HL-60 (cell line): ENCODE data around the gene CISD1.
A peak's percentile ranks its signal among the peaks of the same experiment; 100 is the strongest.

Experiments used
- DNase-seq, 2 experiments: peaks; one replicate each; pipeline ENCODE4 v3.0.0-alpha.2; 2010 to 2020; ENCODE audit warnings: low read depth in 1 of 2, low spot score in 1 of 2
- H3K27ac ChIP-seq: fragments of 250-450 bp; sonication (Bioruptor Pico); replicated peaks from 2 replicates; pipeline ENCODE4 v1.5.1; 2020; ENCODE audit warnings: mild to moderate bottlenecking, moderate library complexity
- H3K27me3 ChIP-seq: fragments of 250-450 bp; sonication (Bioruptor Pico); 2 replicates; pipeline ENCODE4 v1.5.1; 2021; ENCODE audit warnings: mild to moderate bottlenecking, moderate library complexity; ENCODE audit not compliant: insufficient read depth, poor library complexity, severe bottlenecking
- H3K4me3 ChIP-seq: replicated peaks from 2 replicates; pipeline ENCODE4 v1.5.1; 2011; ENCODE audit warnings: mild to moderate bottlenecking, control low read depth, low read length; ENCODE audit not compliant: insufficient read depth
- GABPA ChIP-seq: IDR thresholded peaks from 2 replicates; pipeline ENCODE4 v1.6.1; 2012; ENCODE audit warnings: low read depth
- SPI1 ChIP-seq: IDR thresholded peaks from 2 replicates; pipeline ENCODE4 v1.6.1; 2012; ENCODE audit warnings: low read depth, mild to moderate bottlenecking, borderline replicate concordance
- TF ChIP-seq, protein P1 (sequence below): IDR thresholded peaks from 2 replicates; pipeline ENCODE4 v1.6.1; 2012; ENCODE audit warnings: low read depth; ENCODE audit not compliant: insufficient replicate concordance
- TF ChIP-seq, protein P2 (sequence below): IDR thresholded peaks from one replicate; pipeline ENCODE4 v1.5.1; 2011; ENCODE audit warnings: low read length, control low read depth, inconsistent platforms; ENCODE audit not compliant: insufficient read depth

CISD1 gene

DNA sequence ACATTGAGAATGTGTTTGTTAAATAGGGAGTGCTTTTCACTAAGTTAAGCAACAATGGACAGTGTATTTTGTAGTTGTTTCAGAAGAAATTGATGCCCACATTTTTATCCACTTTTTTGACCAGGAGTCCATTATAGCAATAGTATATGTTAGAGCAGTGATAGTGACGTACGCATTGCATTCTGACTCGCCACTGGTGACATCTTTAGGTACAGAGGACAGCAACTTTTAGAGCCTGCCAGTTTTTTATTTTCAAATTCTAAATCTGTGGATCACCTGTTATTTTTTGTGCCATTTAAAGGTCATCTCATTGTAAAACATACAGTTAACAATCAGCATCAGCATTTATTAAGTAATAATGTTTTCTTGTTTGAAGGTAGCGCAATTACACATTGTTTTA is 67.3 kb downstream of the CISD1 start:
- H3K27me3 ChIP-seq = no peaks in the 10 kb centered on the region
- no peak overlapping the region for H3K27ac ChIP-seq
- no peak overlapping the region; the same call in 1 of the 2 replicates for H3K4me3 ChIP-seq
- TF ChIP-seq, protein P1, sequence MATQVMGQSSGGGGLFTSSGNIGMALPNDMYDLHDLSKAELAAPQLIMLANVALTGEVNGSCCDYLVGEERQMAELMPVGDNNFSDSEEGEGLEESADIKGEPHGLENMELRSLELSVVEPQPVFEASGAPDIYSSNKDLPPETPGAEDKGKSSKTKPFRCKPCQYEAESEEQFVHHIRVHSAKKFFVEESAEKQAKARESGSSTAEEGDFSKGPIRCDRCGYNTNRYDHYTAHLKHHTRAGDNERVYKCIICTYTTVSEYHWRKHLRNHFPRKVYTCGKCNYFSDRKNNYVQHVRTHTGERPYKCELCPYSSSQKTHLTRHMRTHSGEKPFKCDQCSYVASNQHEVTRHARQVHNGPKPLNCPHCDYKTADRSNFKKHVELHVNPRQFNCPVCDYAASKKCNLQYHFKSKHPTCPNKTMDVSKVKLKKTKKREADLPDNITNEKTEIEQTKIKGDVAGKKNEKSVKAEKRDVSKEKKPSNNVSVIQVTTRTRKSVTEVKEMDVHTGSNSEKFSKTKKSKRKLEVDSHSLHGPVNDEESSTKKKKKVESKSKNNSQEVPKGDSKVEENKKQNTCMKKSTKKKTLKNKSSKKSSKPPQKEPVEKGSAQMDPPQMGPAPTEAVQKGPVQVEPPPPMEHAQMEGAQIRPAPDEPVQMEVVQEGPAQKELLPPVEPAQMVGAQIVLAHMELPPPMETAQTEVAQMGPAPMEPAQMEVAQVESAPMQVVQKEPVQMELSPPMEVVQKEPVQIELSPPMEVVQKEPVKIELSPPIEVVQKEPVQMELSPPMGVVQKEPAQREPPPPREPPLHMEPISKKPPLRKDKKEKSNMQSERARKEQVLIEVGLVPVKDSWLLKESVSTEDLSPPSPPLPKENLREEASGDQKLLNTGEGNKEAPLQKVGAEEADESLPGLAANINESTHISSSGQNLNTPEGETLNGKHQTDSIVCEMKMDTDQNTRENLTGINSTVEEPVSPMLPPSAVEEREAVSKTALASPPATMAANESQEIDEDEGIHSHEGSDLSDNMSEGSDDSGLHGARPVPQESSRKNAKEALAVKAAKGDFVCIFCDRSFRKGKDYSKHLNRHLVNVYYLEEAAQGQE = peak; percentile 86
- TF ChIP-seq GABPA (no peak), SPI1 (no peak)
- TF ChIP-seq, protein P2, sequence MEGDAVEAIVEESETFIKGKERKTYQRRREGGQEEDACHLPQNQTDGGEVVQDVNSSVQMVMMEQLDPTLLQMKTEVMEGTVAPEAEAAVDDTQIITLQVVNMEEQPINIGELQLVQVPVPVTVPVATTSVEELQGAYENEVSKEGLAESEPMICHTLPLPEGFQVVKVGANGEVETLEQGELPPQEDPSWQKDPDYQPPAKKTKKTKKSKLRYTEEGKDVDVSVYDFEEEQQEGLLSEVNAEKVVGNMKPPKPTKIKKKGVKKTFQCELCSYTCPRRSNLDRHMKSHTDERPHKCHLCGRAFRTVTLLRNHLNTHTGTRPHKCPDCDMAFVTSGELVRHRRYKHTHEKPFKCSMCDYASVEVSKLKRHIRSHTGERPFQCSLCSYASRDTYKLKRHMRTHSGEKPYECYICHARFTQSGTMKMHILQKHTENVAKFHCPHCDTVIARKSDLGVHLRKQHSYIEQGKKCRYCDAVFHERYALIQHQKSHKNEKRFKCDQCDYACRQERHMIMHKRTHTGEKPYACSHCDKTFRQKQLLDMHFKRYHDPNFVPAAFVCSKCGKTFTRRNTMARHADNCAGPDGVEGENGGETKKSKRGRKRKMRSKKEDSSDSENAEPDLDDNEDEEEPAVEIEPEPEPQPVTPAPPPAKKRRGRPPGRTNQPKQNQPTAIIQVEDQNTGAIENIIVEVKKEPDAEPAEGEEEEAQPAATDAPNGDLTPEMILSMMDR = no peak
- no peak for DNase-seq
